ENCODE measurements around the gene TEKT5.

GRCh38 chr16:10579965-10580882, 114.5 kb downstream of the TEKT5 start, which contains the start of gene EMP2:
- TF ChIP-seq, protein P1, sequence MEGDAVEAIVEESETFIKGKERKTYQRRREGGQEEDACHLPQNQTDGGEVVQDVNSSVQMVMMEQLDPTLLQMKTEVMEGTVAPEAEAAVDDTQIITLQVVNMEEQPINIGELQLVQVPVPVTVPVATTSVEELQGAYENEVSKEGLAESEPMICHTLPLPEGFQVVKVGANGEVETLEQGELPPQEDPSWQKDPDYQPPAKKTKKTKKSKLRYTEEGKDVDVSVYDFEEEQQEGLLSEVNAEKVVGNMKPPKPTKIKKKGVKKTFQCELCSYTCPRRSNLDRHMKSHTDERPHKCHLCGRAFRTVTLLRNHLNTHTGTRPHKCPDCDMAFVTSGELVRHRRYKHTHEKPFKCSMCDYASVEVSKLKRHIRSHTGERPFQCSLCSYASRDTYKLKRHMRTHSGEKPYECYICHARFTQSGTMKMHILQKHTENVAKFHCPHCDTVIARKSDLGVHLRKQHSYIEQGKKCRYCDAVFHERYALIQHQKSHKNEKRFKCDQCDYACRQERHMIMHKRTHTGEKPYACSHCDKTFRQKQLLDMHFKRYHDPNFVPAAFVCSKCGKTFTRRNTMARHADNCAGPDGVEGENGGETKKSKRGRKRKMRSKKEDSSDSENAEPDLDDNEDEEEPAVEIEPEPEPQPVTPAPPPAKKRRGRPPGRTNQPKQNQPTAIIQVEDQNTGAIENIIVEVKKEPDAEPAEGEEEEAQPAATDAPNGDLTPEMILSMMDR (IDR thresholded peaks at IDR 0.05): peak; percentile 87
- TF ChIP-seq SIN3A (IDR thresholded peaks at IDR 0.05; ENCODE audit: borderline replicate concordance, insufficient read depth, low read depth, low read length) (0 out of 2 replicates have a peak, but pooled peaks have one; percentile 25), POLR2AphosphoS5 (IDR thresholded peaks at IDR 0.05; ENCODE audit: low read depth, low read length) (no peak)
- TF ChIP-seq, protein P2, sequence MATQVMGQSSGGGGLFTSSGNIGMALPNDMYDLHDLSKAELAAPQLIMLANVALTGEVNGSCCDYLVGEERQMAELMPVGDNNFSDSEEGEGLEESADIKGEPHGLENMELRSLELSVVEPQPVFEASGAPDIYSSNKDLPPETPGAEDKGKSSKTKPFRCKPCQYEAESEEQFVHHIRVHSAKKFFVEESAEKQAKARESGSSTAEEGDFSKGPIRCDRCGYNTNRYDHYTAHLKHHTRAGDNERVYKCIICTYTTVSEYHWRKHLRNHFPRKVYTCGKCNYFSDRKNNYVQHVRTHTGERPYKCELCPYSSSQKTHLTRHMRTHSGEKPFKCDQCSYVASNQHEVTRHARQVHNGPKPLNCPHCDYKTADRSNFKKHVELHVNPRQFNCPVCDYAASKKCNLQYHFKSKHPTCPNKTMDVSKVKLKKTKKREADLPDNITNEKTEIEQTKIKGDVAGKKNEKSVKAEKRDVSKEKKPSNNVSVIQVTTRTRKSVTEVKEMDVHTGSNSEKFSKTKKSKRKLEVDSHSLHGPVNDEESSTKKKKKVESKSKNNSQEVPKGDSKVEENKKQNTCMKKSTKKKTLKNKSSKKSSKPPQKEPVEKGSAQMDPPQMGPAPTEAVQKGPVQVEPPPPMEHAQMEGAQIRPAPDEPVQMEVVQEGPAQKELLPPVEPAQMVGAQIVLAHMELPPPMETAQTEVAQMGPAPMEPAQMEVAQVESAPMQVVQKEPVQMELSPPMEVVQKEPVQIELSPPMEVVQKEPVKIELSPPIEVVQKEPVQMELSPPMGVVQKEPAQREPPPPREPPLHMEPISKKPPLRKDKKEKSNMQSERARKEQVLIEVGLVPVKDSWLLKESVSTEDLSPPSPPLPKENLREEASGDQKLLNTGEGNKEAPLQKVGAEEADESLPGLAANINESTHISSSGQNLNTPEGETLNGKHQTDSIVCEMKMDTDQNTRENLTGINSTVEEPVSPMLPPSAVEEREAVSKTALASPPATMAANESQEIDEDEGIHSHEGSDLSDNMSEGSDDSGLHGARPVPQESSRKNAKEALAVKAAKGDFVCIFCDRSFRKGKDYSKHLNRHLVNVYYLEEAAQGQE (IDR thresholded peaks at IDR 0.05; ENCODE audit: insufficient read depth in 1 of 2, low read depth in 2 of 2, low read length in 1 of 2): no peak
